ENCODE results near the gene SYNJ2.
A peak's percentile ranks its signal among the peaks of the same experiment; 100 is the strongest.

- TF ChIP-seq, protein P1, sequence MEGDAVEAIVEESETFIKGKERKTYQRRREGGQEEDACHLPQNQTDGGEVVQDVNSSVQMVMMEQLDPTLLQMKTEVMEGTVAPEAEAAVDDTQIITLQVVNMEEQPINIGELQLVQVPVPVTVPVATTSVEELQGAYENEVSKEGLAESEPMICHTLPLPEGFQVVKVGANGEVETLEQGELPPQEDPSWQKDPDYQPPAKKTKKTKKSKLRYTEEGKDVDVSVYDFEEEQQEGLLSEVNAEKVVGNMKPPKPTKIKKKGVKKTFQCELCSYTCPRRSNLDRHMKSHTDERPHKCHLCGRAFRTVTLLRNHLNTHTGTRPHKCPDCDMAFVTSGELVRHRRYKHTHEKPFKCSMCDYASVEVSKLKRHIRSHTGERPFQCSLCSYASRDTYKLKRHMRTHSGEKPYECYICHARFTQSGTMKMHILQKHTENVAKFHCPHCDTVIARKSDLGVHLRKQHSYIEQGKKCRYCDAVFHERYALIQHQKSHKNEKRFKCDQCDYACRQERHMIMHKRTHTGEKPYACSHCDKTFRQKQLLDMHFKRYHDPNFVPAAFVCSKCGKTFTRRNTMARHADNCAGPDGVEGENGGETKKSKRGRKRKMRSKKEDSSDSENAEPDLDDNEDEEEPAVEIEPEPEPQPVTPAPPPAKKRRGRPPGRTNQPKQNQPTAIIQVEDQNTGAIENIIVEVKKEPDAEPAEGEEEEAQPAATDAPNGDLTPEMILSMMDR (IDR thresholded peaks at IDR 0.05): no peak
- peak in 1 of 4 donors; percentile 11 for TF ChIP-seq POLR2A (IDR thresholded peaks at IDR 0.05)
These were observed 21.5 kb downstream of the SYNJ2 start for GRCh38 chr6:158002951-158003853.
